GM12875 (cell line): ENCODE data around the gene LIFR.

Source experiments
- H3K4me3 ChIP-seq: one replicate; pipeline ENCODE4 v1.5.1; 2011; ENCODE audit warnings: low read depth, low read length, control low read depth
- CTCF ChIP-seq: IDR thresholded peaks from 2 replicates; pipeline ENCODE4 v1.5.1; 2011; ENCODE audit warnings: low read depth, mild to moderate bottlenecking, control low read depth, inconsistent platforms, low read length, moderate library complexity, borderline replicate concordance; ENCODE audit not compliant: insufficient read depth

The LIFR gene

GRCh38 chr5:38555354-38556087 is 925 bp downstream of the LIFR start:
- no peak overlapping the region for H3K4me3 ChIP-seq

GRCh38 chr5:38554861-38555260 is 1.6 kb downstream of the LIFR start:
- TF ChIP-seq CTCF = no peak
- H3K4me3 ChIP-seq = no peak overlapping the region

More at GRCh38 chr5:38555354-38556087, 925 bp downstream of the LIFR start:
- no peak for TF ChIP-seq CTCF

GRCh38 chr5:38554403-38554802 is 2.0 kb downstream of the LIFR start:
- TF ChIP-seq CTCF = no peak
- no peak overlapping the region for H3K4me3 ChIP-seq

- H3K4me3 ChIP-seq = no peak overlapping the region
- no peak for TF ChIP-seq CTCF
Measured at GRCh38 chr5:38553001-38553521, 3.4 kb downstream of the LIFR start.

GRCh38 chr5:38551030-38552017 is 5.1 kb downstream of the LIFR start:
- peak; percentile 43; the same call in 1 of the 2 replicates for TF ChIP-seq CTCF
- H3K4me3 ChIP-seq = no peak overlapping the region

GRCh38 chr5:38548064-38548759 is 8.2 kb downstream of the LIFR start:
- H3K4me3 ChIP-seq = no peak overlapping the region
- no peak for TF ChIP-seq CTCF
